Hematopoietic multipotent progenitor cell treated with erythropoietin and hydrocortisone succinate and interleukin-3 and kit ligand, for 6 days (in vitro differentiated cells): ENCODE data around the gene SLC5A12.
"Not testable (repeated sequence)": the region's sequence is repeated elsewhere in the genome, so short reads cannot be mapped to it uniquely, and the experiment has no call there.

Experiments used
- DNase-seq: peaks from one replicate; pipeline ENCODE4 v3.0.0-alpha.2; 2015

Gene SLC5A12

DNA sequence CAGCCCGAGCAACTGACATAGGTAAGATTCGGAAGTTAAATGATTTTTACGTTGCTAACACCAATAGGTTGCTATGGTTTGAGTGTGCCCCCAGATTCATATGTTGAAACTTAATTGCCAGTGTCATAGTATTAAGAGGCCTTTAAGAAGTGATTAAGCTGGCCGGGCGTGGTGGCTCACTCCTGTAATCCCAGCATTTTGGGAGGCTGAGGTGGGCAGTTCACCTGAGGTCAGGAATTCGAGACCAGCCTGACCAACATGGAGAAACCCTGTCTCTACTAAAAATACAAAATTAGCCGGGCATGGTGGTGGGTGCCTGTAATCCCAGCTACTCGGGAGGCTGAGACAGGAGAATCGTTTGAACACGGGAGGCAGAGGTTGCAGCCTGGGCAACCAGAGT lies 78.5 kb downstream of the SLC5A12 start:
- not testable (repeated sequence) for DNase-seq

- no peak for DNase-seq
Measured at GRCh38 chr11:26632691-26633159, 89.1 kb downstream of the SLC5A12 start.

- no peak for DNase-seq
Measured at GRCh38 chr11:26626346-26626745, 95.5 kb downstream of the SLC5A12 start.

DNA sequence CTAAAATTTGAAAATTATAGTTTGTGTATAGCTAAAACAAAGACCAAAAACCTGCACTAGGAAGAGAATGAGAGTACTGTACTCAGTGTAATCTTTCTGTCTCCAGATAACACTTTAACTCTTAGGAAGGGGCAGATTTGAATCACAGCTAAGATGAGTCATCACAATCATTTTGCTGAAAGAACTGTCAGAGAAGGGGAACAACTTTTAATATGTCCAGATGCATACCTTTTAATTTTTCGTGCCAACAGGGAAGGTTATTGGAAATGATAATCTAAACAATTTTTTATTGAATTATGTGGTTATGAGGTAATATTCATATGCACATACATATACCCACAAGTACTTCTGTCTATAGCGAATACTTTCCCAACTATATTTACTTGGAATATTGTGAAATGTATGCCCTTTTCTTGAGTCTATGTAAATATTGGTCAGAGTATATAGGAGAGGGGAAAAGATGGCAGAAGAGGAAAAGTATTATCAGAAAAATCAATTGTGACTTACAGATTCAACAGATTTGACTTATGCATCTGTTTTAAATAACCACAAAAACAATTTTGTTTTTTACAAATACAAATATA lies 98.7 kb downstream of the SLC5A12 start:
- no peak for DNase-seq

GRCh38 chr11:26622181-26622580 lies 99.7 kb downstream of the SLC5A12 start:
- no peak for DNase-seq

DNA sequence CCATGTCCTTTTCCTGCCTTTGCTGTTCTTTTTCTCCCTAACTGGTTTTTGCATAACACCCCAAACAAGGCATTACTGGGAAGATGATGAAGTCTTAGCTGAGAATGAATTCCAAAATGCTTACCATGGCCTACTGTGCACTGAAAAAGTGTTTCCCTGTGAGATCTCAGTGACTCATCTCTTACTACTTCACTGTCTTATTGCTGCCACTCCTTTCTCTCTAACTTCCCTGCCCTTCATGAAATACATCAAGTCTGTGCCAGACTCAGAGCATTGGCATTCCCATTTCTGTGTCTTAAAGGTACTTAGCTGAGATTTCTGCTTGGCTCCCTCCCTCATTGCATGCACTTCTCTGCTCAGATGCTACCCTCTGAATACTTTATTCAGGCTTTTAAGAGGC lies 100.7 kb downstream of the SLC5A12 start:
- DNase-seq = no peak

- no peak for DNase-seq
Measured at GRCh38 chr11:26620282-26621045, 101.4 kb downstream of the SLC5A12 start.

GRCh38 chr11:26618441-26618840 lies 103.4 kb downstream of the SLC5A12 start:
- DNase-seq = no peak
